ENCODE results near the gene CRIM1.

CRIM1 gene

DNA sequence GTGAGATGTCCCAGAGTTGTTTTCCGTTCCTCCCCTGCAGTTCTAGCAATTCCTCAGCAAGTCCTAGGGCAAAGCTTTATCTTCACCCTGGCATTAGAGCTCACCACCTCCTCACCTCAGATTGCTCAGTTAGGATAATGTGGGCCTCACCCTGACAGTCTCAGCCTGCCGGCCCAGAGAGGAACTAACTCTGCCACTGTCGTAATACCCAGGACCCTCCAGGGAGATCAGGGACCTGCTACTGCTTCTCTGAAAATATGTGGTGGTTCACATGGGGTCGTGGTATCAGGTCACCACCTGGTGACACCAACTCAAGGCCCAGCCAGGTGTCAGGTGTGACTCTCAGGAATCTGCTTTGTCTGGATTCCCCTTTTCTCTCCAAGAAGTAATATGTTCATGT lies 121.7 kb downstream of the CRIM1 start:
- H2AFZ ChIP-seq (ENCODE audit: low read length), result no peak overlapping the region
- no peaks in the 10 kb centered on the region for H3K79me2 ChIP-seq (ENCODE audit: low read length)
- H3F3A ChIP-seq (ENCODE audit: insufficient read depth, low read length), result no peaks in the 10 kb centered on the region
- no peaks in the 10 kb centered on the region for H4K20me1 ChIP-seq (ENCODE audit: insufficient read depth, low read length)
- TF ChIP-seq EZH2phosphoT487 (IDR thresholded peaks at IDR 0.05; ENCODE audit: low read length), result no peak
- TF ChIP-seq, protein P1, sequence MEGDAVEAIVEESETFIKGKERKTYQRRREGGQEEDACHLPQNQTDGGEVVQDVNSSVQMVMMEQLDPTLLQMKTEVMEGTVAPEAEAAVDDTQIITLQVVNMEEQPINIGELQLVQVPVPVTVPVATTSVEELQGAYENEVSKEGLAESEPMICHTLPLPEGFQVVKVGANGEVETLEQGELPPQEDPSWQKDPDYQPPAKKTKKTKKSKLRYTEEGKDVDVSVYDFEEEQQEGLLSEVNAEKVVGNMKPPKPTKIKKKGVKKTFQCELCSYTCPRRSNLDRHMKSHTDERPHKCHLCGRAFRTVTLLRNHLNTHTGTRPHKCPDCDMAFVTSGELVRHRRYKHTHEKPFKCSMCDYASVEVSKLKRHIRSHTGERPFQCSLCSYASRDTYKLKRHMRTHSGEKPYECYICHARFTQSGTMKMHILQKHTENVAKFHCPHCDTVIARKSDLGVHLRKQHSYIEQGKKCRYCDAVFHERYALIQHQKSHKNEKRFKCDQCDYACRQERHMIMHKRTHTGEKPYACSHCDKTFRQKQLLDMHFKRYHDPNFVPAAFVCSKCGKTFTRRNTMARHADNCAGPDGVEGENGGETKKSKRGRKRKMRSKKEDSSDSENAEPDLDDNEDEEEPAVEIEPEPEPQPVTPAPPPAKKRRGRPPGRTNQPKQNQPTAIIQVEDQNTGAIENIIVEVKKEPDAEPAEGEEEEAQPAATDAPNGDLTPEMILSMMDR (IDR thresholded peaks at IDR 0.05; ENCODE audit: low read length), result no peak
- TF ChIP-seq EZH2 (optimal IDR thresholded peaks at IDR 0.05; ENCODE audit: low read depth, low read length), result no peak
- no peaks in the 10 kb centered on the region for H3K9me3 ChIP-seq (replicated peaks; ENCODE audit: insufficient read depth, low read length)
- no peak overlapping the region for H3K4me3 ChIP-seq (ENCODE audit: low read length)
- peak overlapping the region; percentile 24; the same call in 1 of the 2 replicates for H3K27ac ChIP-seq (ENCODE audit: low read length)
- no peak for DNase-seq
- H3K9ac ChIP-seq (ENCODE audit: low read length), result no peak overlapping the region
- H3K27me3 ChIP-seq (replicated peaks; ENCODE audit: insufficient read depth, low read length), result no peaks in the 10 kb centered on the region
- no peaks in the 10 kb centered on the region for H3K9me2 ChIP-seq (replicated peaks; ENCODE audit: insufficient read depth, low read length)
- no peak overlapping the region for H3K4me2 ChIP-seq (ENCODE audit: low read depth, low read length)
- no peaks in the 10 kb centered on the region for H3K36me3 ChIP-seq (replicated peaks; ENCODE audit: insufficient read depth, low read length)
- H3K4me1 ChIP-seq (ENCODE audit: low read length), result peaks cover 25% of the 10 kb centered on the region

DNA sequence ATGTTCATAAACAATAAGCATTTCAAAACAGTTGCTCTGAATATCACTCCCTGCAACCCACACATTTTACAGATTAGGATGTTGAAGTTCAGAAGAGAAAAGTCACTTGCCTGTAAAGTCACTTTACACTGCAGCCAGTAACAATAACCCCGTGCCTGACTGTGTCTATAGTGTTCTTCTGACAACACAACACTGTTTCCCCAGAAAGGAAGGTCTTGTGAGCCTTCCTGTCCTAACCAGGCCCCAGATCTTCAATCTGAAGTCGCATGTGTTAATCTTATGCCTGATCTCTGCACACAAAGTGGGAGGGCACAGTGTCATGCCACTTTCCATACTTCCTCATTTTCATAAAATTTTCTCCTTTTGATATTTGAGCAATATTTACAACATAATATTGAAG lies 122.2 kb downstream of the CRIM1 start:
- Histone ChIP-seq H3K4me2 (ENCODE audit: low read depth, low read length) (no peak overlapping the region), H3K27me3 (replicated peaks; ENCODE audit: insufficient read depth, low read length) (no peaks in the 10 kb centered on the region), H2AFZ (ENCODE audit: low read length) (no peak overlapping the region), H4K20me1 (ENCODE audit: insufficient read depth, low read length) (no peaks in the 10 kb centered on the region), H3K36me3 (replicated peaks; ENCODE audit: insufficient read depth, low read length) (no peaks in the 10 kb centered on the region), H3K79me2 (ENCODE audit: low read length) (no peaks in the 10 kb centered on the region), H3K9me2 (replicated peaks; ENCODE audit: insufficient read depth, low read length) (no peaks in the 10 kb centered on the region), H3K4me3 (ENCODE audit: low read length) (no peak overlapping the region), H3K9me3 (replicated peaks; ENCODE audit: insufficient read depth, low read length) (no peaks in the 10 kb centered on the region), H3F3A (ENCODE audit: insufficient read depth, low read length) (no peaks in the 10 kb centered on the region), H3K4me1 (ENCODE audit: low read length) (peaks cover 25% of the 10 kb centered on the region), H3K9ac (ENCODE audit: low read length) (no peak overlapping the region), H3K27ac (ENCODE audit: low read length) (peak overlapping the region; percentile 24; the same call in 1 of the 2 replicates)
- TF ChIP-seq EZH2 (optimal IDR thresholded peaks at IDR 0.05; ENCODE audit: low read depth, low read length) (no peak), EZH2phosphoT487 (IDR thresholded peaks at IDR 0.05; ENCODE audit: low read length) (no peak)
- TF ChIP-seq, protein P1 (IDR thresholded peaks at IDR 0.05; ENCODE audit: low read length), result no peak
- no peak for DNase-seq

DNA sequence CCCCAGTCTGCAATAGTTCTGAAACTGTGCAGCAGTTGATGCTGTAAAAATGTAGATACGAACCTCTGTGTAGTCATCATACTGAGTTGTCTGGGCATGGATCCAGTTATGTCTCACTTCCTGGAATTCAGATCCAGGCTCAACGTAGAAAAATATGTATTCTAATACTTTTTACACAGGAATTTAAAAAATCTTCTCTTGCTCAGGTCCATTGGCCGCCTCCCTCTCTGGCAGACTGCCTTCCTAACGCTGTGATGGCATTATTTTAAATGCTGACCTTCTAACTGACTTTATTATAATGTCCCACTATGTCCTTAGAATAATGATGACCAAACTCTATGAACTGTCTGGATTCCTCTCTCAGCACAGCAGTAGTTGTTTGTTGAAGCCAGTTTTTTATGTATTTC lies 122.8 kb downstream of the CRIM1 start:
- TF ChIP-seq, protein P1 (IDR thresholded peaks at IDR 0.05; ENCODE audit: low read length), result no peak
- TF ChIP-seq EZH2 (optimal IDR thresholded peaks at IDR 0.05; ENCODE audit: low read depth, low read length), result no peak
- TF ChIP-seq EZH2phosphoT487 (IDR thresholded peaks at IDR 0.05; ENCODE audit: low read length), result no peak
- Histone ChIP-seq H2AFZ (ENCODE audit: low read length) (no peak overlapping the region), H3K9ac (ENCODE audit: low read length) (no peak overlapping the region), H3K9me2 (replicated peaks; ENCODE audit: insufficient read depth, low read length) (no peaks in the 10 kb centered on the region), H3K27me3 (replicated peaks; ENCODE audit: insufficient read depth, low read length) (no peaks in the 10 kb centered on the region), H3K4me2 (ENCODE audit: low read depth, low read length) (0 out of 2 replicates have a peak overlapping the region, but pooled peaks have one; percentile 7), H3K4me1 (ENCODE audit: low read length) (peaks cover 25% of the 10 kb centered on the region), H3K27ac (ENCODE audit: low read length) (peak overlapping the region; percentile 50; the same call in 1 of the 2 replicates), H4K20me1 (ENCODE audit: insufficient read depth, low read length) (no peaks in the 10 kb centered on the region), H3K4me3 (ENCODE audit: low read length) (no peak overlapping the region), H3K36me3 (replicated peaks; ENCODE audit: insufficient read depth, low read length) (no peaks in the 10 kb centered on the region), H3K79me2 (ENCODE audit: low read length) (no peaks in the 10 kb centered on the region), H3F3A (ENCODE audit: insufficient read depth, low read length) (no peaks in the 10 kb centered on the region), H3K9me3 (replicated peaks; ENCODE audit: insufficient read depth, low read length) (no peaks in the 10 kb centered on the region)
- DNase-seq, result no peak
